Right lobe of liver (tissue), 4 donors: ENCODE measurements around the gene TRIO.

Experiments used
- CTCF ChIP-seq, 4 donors: fragments of 200-600 bp in 3 of 4; fragments of 450-650 bp in 1 of 4; IDR thresholded peaks; one replicate each; pipeline versions ENCODE4 v1.5.1 to v1.8.0; 2016 to 2022; ENCODE audit warnings: antibody characterized with exemption in 4 of 4, mild to moderate bottlenecking in 2 of 4
- POLR2A ChIP-seq: fragments of 450-650 bp; IDR thresholded peaks from one replicate; pipeline ENCODE4 v1.6.1; 2017; ENCODE audit warnings: antibody characterized with exemption, mild to moderate bottlenecking
- donor health status: DM: no; HTN: no; CAD: no.
- donor health status: DM: no; HTN: no; CAD: no.
- donor health status: DM: no; HTN: yes; CAD: no.

DNA sequence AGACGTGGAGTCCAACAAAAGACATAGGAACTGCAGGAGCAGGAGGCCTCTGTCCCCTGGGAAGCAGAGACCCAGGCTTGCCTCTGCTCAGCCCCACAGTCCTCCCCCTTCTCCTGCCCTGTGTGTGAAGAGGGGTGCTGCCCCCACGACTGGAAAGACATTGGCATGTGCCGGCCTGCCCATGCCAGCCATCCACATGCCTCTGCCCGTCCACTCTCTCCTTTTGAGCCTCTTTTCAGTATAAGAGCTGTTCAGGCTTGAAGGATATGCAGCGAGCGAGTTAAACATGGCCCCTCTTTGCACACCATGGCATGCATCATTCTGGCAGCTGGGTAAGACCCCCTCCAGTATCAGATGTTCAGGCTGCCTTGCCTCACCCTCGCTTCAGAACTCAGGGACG, 278.7 kb downstream of the TRIO start:
- TF ChIP-seq CTCF (IDR thresholded peaks at IDR 0.05) (no peak), POLR2A (no peak)
